OCI-LY3 (cell line): ENCODE data around the gene DNTTIP2.

Experiments used
- H2AFZ ChIP-seq: fragments of 200-600, 300-600 bp; shearing (Covaris generic); 2 replicates; pipeline ENCODE4 v1.6.0; 2014; ENCODE audit warnings: antibody characterized with exemption, low read depth, low read length
- H3K27ac ChIP-seq: fragments of 200-600, 300-600 bp; sonication (generic); 2 replicates; pipeline ENCODE4 v1.5.1; 2014; ENCODE audit warnings: mild to moderate bottlenecking, low read length, moderate library complexity, mixed read lengths
- H3K27me3 ChIP-seq: fragments of 200-600, 300-600 bp; sonication (generic); 2 replicates; pipeline ENCODE4 v1.6.1; 2014; ENCODE audit warnings: low read depth, low read length, mixed read lengths
- H3K36me3 ChIP-seq: fragments of 200-600, 300-600 bp; sonication (generic); replicated peaks from 2 replicates; pipeline ENCODE3; 2014; ENCODE audit warnings: low read depth, low read length, mixed read lengths
- H3K4me1 ChIP-seq: fragments of 300-600, 200-600 bp; sonication (generic); 2 replicates; pipeline ENCODE4 v1.6.1; 2014; ENCODE audit warnings: low read length, mixed read lengths
- H3K4me2 ChIP-seq: fragments of 200-600, 300-600 bp; sonication (generic); 2 replicates; pipeline ENCODE4 v1.6.1; 2014; ENCODE audit warnings: low read length, mixed read lengths
- H3K4me3 ChIP-seq: fragments of 300-600, 200-600 bp; sonication (generic); 2 replicates; pipeline ENCODE4 v1.5.1; 2014; ENCODE audit warnings: antibody characterized with exemption, mild to moderate bottlenecking, low read length, moderate library complexity
- H3K79me2 ChIP-seq: fragments of 300-600, 200-600 bp; shearing (Covaris generic); 2 replicates; pipeline ENCODE4 v1.6.1; 2014; ENCODE audit warnings: mild to moderate bottlenecking, low read length, mixed read lengths
- H3K9ac ChIP-seq: fragments of 300-600, 200-600 bp; shearing (Covaris generic); 2 replicates; pipeline ENCODE4 v1.6.0; 2014; ENCODE audit warnings: mild to moderate bottlenecking, low read length, moderate library complexity
- H3K9me3 ChIP-seq: fragments of 200-600, 300-600 bp; shearing (Covaris generic); 2 replicates; pipeline ENCODE4 v1.6.1; 2014; ENCODE audit warnings: low read length, mixed read lengths; ENCODE audit not compliant: insufficient read depth
- H4K20me1 ChIP-seq: fragments of 200-600, 300-600 bp; sonication (generic); 2 replicates; pipeline ENCODE4 v1.6.1; 2016; ENCODE audit warnings: low read length, mixed read lengths; ENCODE audit not compliant: insufficient read depth
- CTCF ChIP-seq: fragments of 200-600, 300-600 bp; sonication (generic); IDR thresholded peaks from 2 replicates; pipeline ENCODE4 v1.5.1; 2014; ENCODE audit warnings: antibody characterized with exemption, low read length, low read depth
- EZH2phosphoT487 ChIP-seq: fragments of 200-600 bp; shearing (Covaris generic); IDR thresholded peaks from 2 replicates; pipeline ENCODE4 v1.6.1; 2018; ENCODE audit warnings: antibody characterized with exemption, mixed run types, low read depth

Gene DNTTIP2

GRCh38 chr1:93829061-93829460, 49.9 kb downstream of the DNTTIP2 start:
- TF ChIP-seq EZH2phosphoT487 (no peak), CTCF (no peak)
- Histone ChIP-seq H4K20me1 (no peaks in the 10 kb centered on the region), H3K4me3 (no peak overlapping the region), H3K4me1 (peaks cover 9% of the 10 kb centered on the region), H3K4me2 (no peak overlapping the region), H3K9me3 (no peaks in the 10 kb centered on the region), H3K27ac (no peak overlapping the region), H2AFZ (no peak overlapping the region), H3K79me2 (no peaks in the 10 kb centered on the region), H3K27me3 (no peaks in the 10 kb centered on the region), H3K9ac (no peak overlapping the region), H3K36me3 (no peaks in the 10 kb centered on the region)

GRCh38 chr1:93828367-93828755, 50.6 kb downstream of the DNTTIP2 start:
- Histone ChIP-seq H3K4me2 (no peak overlapping the region), H3K4me3 (no peak overlapping the region), H2AFZ (no peak overlapping the region), H3K9me3 (no peaks in the 10 kb centered on the region), H3K36me3 (no peaks in the 10 kb centered on the region), H3K27ac (no peak overlapping the region), H3K27me3 (no peaks in the 10 kb centered on the region), H3K9ac (no peak overlapping the region), H3K79me2 (no peaks in the 10 kb centered on the region), H4K20me1 (no peaks in the 10 kb centered on the region), H3K4me1 (peaks cover 9% of the 10 kb centered on the region)
- TF ChIP-seq EZH2phosphoT487 (no peak), CTCF (no peak)

- H3K4me2 ChIP-seq = no peak overlapping the region
Measured at GRCh38 chr1:93827633-93828366, 51.2 kb downstream of the DNTTIP2 start.

GRCh38 chr1:93827128-93827527, 51.9 kb downstream of the DNTTIP2 start:
- no peaks in the 10 kb centered on the region for H4K20me1 ChIP-seq
- no peaks in the 10 kb centered on the region for H3K9me3 ChIP-seq
- H3K4me2 ChIP-seq = no peak overlapping the region
- no peak overlapping the region for H2AFZ ChIP-seq
- no peak for TF ChIP-seq CTCF
- no peak for TF ChIP-seq EZH2phosphoT487
- no peak overlapping the region for H3K4me3 ChIP-seq
- no peak overlapping the region for H3K9ac ChIP-seq
- H3K4me1 ChIP-seq = peaks cover 9% of the 10 kb centered on the region
- no peaks in the 10 kb centered on the region for H3K79me2 ChIP-seq
- no peaks in the 10 kb centered on the region for H3K27me3 ChIP-seq
- no peak overlapping the region for H3K27ac ChIP-seq
- no peaks in the 10 kb centered on the region for H3K36me3 ChIP-seq

More at GRCh38 chr1:93827633-93828366, 51.2 kb downstream of the DNTTIP2 start:
- H3K4me1 ChIP-seq = peaks cover 9% of the 10 kb centered on the region
- TF ChIP-seq EZH2phosphoT487 = no peak
- TF ChIP-seq CTCF = no peak
- H2AFZ ChIP-seq = no peak overlapping the region
- H3K9ac ChIP-seq = no peak overlapping the region
- no peaks in the 10 kb centered on the region for H3K27me3 ChIP-seq
- H3K4me3 ChIP-seq = no peak overlapping the region
- no peaks in the 10 kb centered on the region for H3K36me3 ChIP-seq
- no peaks in the 10 kb centered on the region for H3K79me2 ChIP-seq
- H3K27ac ChIP-seq = no peak overlapping the region
- H4K20me1 ChIP-seq = no peaks in the 10 kb centered on the region
- H3K9me3 ChIP-seq = no peaks in the 10 kb centered on the region
